ENCODE data around the gene CCM2.

Gene CCM2

DNA sequence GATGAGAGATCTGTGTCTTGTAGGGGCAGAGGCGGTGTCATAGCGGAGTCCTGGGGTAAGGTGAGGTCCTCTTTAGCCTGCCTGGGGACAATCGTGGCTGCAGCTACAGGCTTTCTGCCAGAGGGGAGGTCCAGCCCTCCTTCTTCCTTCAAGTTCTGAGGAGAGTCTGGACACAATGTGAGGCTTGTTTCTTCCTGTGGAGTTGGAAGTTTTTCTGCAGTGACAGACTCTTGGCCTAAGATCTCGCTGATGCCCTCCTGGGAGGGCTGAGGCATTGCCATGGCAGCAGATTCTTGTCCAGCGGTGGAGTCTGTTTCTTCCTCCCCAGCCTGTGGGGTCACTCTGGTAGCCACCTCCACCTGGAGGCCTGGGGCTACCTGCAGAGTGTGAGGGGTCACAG, 84.3 kb downstream of the CCM2 start:
- no peak overlapping the region for H3K4me3 ChIP-seq (IDR thresholded peaks at IDR 0.05; ENCODE audit: insufficient read depth, low read depth, low read length)
- H3K4me2 ChIP-seq = no peak overlapping the region
- no peaks in the 10 kb centered on the region for H3K4me1 ChIP-seq (ENCODE audit: low read depth, poor library complexity, severe bottlenecking)
- no peaks in the 10 kb centered on the region for H3K79me2 ChIP-seq (ENCODE audit: insufficient read depth, low read depth)
- H3K36me3 ChIP-seq (ENCODE audit: insufficient read depth) = no peaks in the 10 kb centered on the region
- no peak overlapping the region for H3K27ac ChIP-seq
- H3K9ac ChIP-seq = no peak overlapping the region
- no peak overlapping the region for H2AFZ ChIP-seq (ENCODE audit: low read depth)
- H4K20me1 ChIP-seq (ENCODE audit: insufficient read depth) = no peaks in the 10 kb centered on the region
- H3K27me3 ChIP-seq (ENCODE audit: insufficient read depth, low read depth) = no peaks in the 10 kb centered on the region
- TF ChIP-seq, protein P1, sequence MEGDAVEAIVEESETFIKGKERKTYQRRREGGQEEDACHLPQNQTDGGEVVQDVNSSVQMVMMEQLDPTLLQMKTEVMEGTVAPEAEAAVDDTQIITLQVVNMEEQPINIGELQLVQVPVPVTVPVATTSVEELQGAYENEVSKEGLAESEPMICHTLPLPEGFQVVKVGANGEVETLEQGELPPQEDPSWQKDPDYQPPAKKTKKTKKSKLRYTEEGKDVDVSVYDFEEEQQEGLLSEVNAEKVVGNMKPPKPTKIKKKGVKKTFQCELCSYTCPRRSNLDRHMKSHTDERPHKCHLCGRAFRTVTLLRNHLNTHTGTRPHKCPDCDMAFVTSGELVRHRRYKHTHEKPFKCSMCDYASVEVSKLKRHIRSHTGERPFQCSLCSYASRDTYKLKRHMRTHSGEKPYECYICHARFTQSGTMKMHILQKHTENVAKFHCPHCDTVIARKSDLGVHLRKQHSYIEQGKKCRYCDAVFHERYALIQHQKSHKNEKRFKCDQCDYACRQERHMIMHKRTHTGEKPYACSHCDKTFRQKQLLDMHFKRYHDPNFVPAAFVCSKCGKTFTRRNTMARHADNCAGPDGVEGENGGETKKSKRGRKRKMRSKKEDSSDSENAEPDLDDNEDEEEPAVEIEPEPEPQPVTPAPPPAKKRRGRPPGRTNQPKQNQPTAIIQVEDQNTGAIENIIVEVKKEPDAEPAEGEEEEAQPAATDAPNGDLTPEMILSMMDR (conservative IDR thresholded peaks at IDR 0.05; ENCODE audit: low read depth, low read length) = no peak

DNA sequence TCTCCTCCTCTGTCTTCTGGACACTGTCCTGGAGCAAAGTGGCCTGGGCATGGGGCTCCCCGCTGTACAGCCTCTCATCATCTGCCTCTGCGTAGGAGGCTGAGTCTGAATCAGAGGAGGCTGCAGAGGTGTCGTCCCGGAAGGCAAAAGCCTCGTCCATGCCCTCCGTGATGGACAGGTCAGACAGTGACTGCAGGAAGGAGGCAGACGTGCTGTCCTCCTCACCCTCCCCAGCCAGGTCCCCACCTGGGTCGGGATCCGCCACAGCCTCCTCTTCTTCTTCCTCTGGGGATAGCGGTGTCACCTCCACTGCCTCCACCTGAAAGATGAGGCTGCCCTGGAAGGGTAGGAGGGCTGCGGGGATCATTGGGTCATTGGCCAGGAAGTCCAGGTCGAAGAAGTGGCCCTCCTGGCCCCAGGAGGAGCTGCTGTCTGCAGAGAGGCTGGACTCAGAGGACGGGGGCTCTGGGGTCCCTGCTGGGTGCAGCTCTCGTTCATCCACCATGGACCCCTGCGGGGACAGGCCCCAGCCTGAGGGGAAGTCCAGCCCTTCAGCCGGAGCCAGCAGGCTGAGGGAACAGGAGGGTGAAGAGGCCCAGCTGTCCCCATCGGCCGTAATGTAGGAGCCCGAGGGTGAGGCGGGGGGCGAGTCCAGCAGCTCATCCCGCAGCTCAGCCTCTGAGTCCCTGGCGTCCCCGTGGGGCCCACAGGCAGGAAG, 85.1 kb downstream of the CCM2 start:
- no peaks in the 10 kb centered on the region for H3K27me3 ChIP-seq (ENCODE audit: insufficient read depth, low read depth)
- TF ChIP-seq, protein P1 (conservative IDR thresholded peaks at IDR 0.05; ENCODE audit: low read depth, low read length) = no peak
- no peak overlapping the region for H3K27ac ChIP-seq
- no peak overlapping the region for H3K9ac ChIP-seq
- H2AFZ ChIP-seq (ENCODE audit: low read depth) = no peak overlapping the region
- H3K4me1 ChIP-seq (ENCODE audit: low read depth, poor library complexity, severe bottlenecking) = no peaks in the 10 kb centered on the region
- no peaks in the 10 kb centered on the region for H4K20me1 ChIP-seq (ENCODE audit: insufficient read depth)
- no peaks in the 10 kb centered on the region for H3K36me3 ChIP-seq (ENCODE audit: insufficient read depth)
- no peak overlapping the region for H3K4me2 ChIP-seq
- no peaks in the 10 kb centered on the region for H3K79me2 ChIP-seq (ENCODE audit: insufficient read depth, low read depth)
- no peak overlapping the region for H3K4me3 ChIP-seq (IDR thresholded peaks at IDR 0.05; ENCODE audit: insufficient read depth, low read depth, low read length)

DNA sequence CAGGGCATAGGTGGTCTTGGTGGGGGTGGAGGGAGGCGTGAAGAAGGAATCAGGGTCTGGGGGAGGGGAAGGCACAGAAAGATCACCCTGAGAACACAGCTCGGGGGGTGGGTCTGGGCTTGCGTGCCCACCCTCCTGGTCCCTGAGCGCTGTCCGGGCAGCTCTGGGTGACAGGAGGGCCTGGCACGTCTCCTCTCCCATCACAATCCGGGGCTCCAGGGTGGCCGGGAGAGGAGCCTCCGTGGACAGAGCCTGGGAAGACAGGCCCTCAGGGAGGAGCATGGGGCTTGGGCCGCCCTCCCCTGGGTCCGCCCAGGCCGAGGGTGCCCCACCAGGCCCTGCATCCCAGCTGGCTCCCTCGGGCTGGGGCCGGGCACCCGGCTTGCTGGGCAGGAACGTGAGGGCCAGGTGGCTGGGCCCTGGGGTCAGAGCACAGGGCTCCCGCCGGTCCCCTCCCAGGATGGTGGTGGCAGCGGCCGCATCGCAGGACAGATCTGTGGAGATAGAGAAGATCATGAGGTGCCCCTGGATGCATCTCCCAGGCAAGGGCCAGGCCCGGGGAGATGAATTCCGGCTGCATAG, 85.7 kb downstream of the CCM2 start:
- H3K9ac ChIP-seq = no peak overlapping the region
- H3K36me3 ChIP-seq (ENCODE audit: insufficient read depth) = no peaks in the 10 kb centered on the region
- H2AFZ ChIP-seq (ENCODE audit: low read depth) = no peak overlapping the region
- H3K27ac ChIP-seq = no peak overlapping the region
- H3K4me2 ChIP-seq = no peak overlapping the region
- no peaks in the 10 kb centered on the region for H4K20me1 ChIP-seq (ENCODE audit: insufficient read depth)
- no peak overlapping the region for H3K4me3 ChIP-seq (IDR thresholded peaks at IDR 0.05; ENCODE audit: insufficient read depth, low read depth, low read length)
- TF ChIP-seq, protein P1 (conservative IDR thresholded peaks at IDR 0.05; ENCODE audit: low read depth, low read length) = no peak
- H3K4me1 ChIP-seq (ENCODE audit: low read depth, poor library complexity, severe bottlenecking) = no peaks in the 10 kb centered on the region
- no peaks in the 10 kb centered on the region for H3K79me2 ChIP-seq (ENCODE audit: insufficient read depth, low read depth)
- no peaks in the 10 kb centered on the region for H3K27me3 ChIP-seq (ENCODE audit: insufficient read depth, low read depth)

DNA sequence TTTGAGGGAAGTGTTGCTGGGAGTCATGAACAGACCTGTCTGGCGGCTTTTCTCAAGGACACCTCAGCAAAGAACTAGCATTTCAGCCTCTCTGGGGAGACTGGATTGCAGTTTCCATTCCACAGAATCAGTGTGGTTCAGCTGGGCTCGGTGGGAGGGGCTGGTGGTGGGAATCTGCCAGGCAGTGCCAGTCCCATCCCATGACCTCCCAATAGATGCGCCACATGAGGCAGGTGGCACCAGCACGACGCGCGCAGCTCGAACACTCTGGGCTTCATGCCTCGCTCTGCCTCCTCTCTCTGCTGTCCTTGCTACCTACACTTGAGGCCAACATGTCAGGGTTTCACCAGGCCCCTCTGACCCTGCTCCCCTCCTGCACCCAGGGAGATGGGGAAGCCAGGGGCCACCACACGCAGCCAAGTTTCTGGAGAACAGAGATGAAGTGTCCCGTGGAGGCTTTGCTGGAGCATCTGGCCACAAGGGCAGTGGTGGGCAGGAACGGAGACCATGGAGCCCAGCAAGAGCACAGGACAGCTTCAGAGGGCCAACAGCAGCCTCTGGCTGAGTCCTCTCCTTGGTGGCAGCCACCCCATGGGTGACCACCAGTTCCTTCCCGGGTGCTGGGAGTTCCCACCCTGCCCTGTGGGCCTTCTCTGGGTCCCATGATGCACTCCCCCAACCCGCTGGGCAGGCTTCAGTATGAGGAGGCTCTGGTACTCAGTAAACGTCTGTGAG, 86.5 kb downstream of the CCM2 start:
- Histone ChIP-seq H3K4me3 (IDR thresholded peaks at IDR 0.05; ENCODE audit: insufficient read depth, low read depth, low read length) (no peak overlapping the region), H3K79me2 (ENCODE audit: insufficient read depth, low read depth) (no peaks in the 10 kb centered on the region), H3K36me3 (ENCODE audit: insufficient read depth) (no peaks in the 10 kb centered on the region), H2AFZ (ENCODE audit: low read depth) (no peak overlapping the region), H3K27me3 (ENCODE audit: insufficient read depth, low read depth) (no peaks in the 10 kb centered on the region), H3K27ac (no peak overlapping the region), H4K20me1 (ENCODE audit: insufficient read depth) (no peaks in the 10 kb centered on the region), H3K4me1 (ENCODE audit: low read depth, poor library complexity, severe bottlenecking) (no peaks in the 10 kb centered on the region), H3K4me2 (no peak overlapping the region), H3K9ac (no peak overlapping the region)
- TF ChIP-seq, protein P1 (conservative IDR thresholded peaks at IDR 0.05; ENCODE audit: low read depth, low read length) = no peak

Data from KMS-11 (cell line).